Endothelial cell of umbilical vein (primary cell): ENCODE measurements around the gene KCNA3.

Source experiments
- CTCF ChIP-seq, 2 donors: IDR thresholded peaks; 1 replicate in 1 of 2; 2 replicates in 1 of 2; pipeline ENCODE4 v1.5.1; 2011; ENCODE audit warnings: low read length in 2 of 2, mild to moderate bottlenecking in 2 of 2, moderate library complexity in 2 of 2, control low read depth in 1 of 2, inconsistent platforms in 1 of 2, low read depth in 1 of 2; ENCODE audit not compliant: insufficient read depth in 1 of 2; ENCODE audit errors: extremely low read depth in 1 of 2
- EZH2 ChIP-seq: IDR thresholded peaks from 2 replicates; pipeline ENCODE4 v1.6.1; 2012; ENCODE audit warnings: borderline replicate concordance, low read depth, mild to moderate bottlenecking, moderate library complexity, low read length, inconsistent platforms; ENCODE audit not compliant: severe bottlenecking
- MAX ChIP-seq: IDR thresholded peaks from 2 replicates; pipeline ENCODE4 v1.6.1; 2011; ENCODE audit not compliant: insufficient read depth, insufficient read length
- MYC ChIP-seq: IDR thresholded peaks from one replicate; pipeline ENCODE4 v1.6.1; 2011; ENCODE audit warnings: mild to moderate bottlenecking, low read depth, low read length
- POLR2A ChIP-seq: IDR thresholded peaks from 2 replicates; pipeline ENCODE4 v1.6.1; 2012; ENCODE audit warnings: low read depth, mild to moderate bottlenecking, control low read depth, low read length

DNA sequence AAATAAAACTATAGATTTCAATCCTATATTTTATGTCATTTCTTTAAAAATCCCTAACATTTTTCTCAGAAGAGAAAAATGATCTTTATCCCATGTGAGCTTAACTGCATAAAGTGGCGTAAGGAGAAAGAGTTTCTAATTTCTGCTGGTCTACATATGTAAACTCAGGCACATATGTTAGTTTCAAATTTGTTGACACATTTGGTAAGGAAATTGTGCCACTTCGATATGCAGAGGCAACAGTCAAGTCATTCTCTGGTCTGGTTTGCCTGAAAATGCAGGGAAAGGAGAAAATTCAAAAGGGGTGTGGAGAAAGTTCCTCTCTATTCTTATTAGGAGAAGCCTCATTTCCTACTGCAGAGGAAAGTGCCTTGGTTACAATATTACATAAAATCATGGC lies 11.5 kb downstream of the KCNA3 start:
- TF ChIP-seq CTCF (IDR thresholded peaks at IDR 0.05; ENCODE audit: extremely low read depth in 1 of 2, insufficient read depth in 1 of 2, low read depth in 1 of 2, low read length in 2 of 2) (no peak), MYC (no peak), EZH2 (no peak), MAX (no peak), POLR2A (no peak)
